Stimulated activated CD4-positive, alpha-beta T cell treated with anti-CD3 and anti-CD28 coated beads, Interleukin-15, amount 100 ng/mL, for 24 hours (primary cell): Measurements from ENCODE around the gene SPATS2L.

Experiments
- DNase-seq: peaks from one replicate; pipeline ENCODE4 v3.0.0-alpha.2; 2020

The SPATS2L gene

GRCh38 chr2:200306196-200306930 lies at the start of gene SPATS2L:
SPATS2L (plus strand) TSS chr2:200306693; CDS start chr2:200389245, 82,552 bp downstream.
- peak; percentile 80 for DNase-seq

GRCh38 chr2:200257570-200257969 lies 48.9 kb upstream of the SPATS2L start:
- DNase-seq: no peak

DNA sequence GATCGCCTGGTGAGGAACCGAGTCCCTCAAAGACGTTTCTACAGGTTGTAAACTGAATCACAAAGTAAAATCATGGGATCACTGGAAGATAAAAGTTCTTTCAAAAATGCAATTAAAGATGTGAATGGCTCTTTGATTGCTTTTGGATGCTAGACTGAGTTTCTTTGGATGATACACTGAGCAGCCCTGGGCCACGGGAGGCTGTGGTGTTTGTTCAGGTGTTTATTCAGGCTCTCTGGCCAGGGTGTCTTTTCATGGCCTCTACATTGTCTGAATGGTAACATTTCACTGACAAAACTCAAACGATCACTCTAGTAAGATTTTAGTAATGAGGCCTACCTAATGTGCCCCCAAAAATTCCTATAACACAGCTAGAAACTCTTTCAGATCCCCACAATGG lies 48.4 kb upstream of the SPATS2L start:
- no peak for DNase-seq

DNA sequence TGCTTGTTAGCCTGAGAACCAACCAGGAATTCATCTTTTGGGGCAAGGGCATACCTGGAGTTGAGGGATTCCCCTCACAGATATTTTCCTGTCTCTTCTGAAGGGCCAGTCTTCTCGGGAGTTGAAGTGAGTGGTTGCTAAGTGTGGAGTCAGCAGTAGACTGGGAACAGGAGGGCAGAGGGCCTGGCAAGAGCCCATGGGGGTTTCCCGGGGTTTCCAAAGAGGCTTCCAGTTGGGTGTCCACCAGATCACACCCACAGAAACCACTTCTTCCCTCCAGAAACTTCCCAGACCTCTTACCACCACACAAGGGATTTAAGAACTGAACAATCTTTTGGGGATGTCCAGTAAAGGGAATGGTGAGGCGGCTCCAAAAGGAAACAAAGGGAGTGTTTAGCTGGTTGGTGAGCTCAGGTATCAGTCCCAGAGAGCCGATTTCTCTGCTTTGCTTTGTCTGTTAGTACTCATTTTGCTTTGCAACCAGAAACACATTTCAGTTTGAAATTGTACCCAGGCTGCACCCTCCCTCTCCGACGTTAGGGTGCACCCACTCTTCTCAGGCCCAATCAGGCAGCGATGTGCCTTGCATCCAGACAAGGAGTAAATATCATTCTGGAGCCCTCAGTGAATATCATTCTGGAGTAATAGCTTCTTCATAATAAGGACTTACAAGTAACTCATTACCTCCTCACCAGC lies 47.5 kb upstream of the SPATS2L start:
- no peak for DNase-seq

DNA sequence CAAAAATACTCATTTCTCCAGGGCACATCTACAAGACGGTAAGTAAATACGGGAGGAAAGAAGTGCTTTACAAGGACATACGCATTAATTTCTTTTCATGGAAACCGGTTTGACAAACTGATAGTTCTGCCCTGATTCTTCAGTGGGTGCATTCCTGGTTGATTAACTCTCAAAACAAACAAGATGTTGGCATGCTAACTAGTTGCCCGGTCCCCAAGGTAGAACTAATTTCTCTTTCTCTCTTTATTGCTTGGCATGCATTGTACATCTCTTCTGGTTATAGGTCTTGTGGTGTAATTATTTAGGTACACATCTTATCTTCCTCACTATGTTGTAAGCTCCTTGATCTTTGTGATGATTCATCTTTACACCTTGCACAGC lies 46.9 kb upstream of the SPATS2L start:
- DNase-seq: no peak

DNA sequence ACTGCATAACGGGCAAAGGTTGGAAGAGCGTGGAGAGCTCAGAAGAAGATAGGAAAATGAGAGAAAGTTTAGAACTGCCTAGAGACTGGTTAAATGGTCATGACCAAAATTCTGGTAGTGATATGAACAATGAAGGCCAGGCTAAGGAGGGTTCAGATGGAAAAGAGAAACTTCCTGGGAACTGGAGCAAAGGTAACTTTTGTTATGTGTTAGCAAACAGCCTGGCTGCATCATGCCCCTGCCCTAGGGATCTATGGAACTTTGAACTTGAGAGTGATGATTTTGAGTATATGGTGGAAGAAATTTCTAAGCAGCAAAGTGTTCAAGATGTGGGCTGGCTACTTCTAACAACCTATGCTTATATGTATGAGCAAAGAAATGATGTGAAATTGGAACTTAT lies 44.4 kb upstream of the SPATS2L start:
- no peak for DNase-seq

DNA sequence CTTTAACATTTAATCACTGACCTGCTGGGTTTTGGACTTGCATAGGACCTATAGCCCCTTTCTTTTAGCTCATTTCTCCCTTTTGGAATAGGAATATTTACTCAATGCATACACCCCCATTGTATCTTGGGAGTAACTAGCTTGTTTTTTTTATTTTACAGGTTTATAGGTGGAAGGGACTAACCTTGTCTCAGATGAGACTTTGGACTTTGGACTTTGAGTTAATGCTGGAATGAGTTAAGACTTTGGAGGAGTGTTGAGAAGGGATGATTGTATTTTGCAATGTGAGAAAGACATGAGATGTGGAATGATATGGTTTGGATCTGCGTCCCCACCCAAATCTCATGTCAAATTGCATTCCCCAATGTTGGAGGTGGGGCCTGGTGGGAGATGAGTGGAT lies 43.2 kb upstream of the SPATS2L start:
- DNase-seq: no peak

GRCh38 chr2:200264631-200265030 lies 41.9 kb upstream of the SPATS2L start:
- no peak for DNase-seq

DNA sequence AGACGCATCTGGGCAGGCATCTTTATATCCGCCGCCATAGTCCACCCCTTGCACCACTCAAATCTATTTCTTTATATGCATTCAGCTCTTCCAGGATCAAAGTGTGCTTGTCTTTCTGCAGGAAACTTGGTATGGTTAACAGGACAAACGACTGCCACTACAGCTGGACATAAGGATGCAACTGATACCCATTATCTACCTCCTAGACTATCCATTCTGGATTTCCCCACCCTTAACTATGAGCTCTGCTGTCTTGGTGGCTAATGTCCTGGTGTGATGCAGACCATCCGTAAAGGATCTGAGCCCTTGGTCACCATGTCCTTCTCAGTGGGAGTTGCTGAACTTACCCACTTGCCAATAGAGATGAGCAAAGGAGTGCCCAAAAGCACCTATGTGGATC lies 40.1 kb upstream of the SPATS2L start:
- DNase-seq: no peak

- DNase-seq: no peak
Measured at GRCh38 chr2:200267350-200267749, 39.1 kb upstream of the SPATS2L start.

- no peak for DNase-seq
Measured at GRCh38 chr2:200270732-200271131, 35.8 kb upstream of the SPATS2L start.

DNA sequence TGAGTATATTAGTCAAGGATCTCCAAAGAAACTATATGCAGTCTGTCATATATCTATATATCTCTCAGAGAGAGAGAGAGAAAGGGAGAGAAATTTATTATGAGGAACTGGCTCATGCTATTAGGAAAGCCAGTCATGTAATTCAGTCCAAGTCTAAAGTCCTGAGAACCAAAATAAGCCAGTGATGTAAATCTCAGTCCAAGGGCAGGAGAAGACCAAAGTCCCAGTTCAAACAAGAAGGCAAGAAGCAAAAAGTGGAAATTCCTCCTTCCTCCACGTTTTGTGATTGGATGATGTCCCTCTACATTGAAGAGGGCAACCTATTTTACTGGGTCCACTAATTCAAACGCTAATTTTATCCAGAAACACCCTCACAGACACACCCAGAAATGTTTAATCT lies 34.2 kb upstream of the SPATS2L start:
- no peak for DNase-seq

DNA sequence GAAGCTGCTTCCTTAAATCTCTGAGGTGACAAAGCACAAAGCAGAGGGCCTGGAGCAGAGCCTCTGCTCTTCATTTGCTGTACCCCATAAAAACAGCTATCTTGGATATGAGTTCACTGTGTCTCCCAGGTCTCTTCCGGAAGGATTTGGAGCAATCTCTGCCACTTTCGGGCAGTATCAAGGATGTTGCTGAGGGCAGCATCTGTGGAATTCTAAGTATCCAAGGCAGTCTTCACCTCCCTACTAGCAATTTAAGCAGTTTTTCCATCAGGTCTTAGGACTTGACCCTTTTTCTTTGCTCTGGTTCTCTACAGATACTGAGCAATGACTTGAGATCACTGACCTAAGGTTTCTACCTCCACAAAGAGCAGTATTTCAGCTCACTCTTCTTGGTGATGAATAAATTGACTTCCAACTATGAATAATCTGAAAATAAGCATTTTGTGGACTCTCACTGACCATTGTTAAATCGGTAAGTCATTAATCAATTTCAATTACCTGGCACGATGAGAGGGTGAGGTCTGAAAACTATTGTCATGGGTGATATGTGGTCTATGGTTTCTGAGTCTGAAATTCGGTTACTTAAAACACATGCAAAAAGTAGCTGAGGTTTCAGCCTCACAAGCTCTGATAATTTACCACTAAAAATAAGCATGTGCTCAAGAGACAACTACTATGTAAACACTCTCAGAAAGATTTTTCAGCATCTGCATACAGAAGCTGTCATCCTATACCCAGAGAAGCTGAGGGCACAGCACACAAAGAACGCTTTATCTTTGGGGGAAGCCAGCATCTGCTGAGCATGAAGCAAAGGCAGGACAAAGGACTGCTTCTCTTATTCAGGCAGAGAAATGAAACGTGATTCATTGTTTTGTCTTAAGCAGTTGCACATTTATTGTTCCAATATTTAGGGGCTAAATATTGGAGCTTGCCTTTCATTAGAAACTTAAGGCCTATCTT lies 32.1 kb upstream of the SPATS2L start:
- no peak for DNase-seq

DNA sequence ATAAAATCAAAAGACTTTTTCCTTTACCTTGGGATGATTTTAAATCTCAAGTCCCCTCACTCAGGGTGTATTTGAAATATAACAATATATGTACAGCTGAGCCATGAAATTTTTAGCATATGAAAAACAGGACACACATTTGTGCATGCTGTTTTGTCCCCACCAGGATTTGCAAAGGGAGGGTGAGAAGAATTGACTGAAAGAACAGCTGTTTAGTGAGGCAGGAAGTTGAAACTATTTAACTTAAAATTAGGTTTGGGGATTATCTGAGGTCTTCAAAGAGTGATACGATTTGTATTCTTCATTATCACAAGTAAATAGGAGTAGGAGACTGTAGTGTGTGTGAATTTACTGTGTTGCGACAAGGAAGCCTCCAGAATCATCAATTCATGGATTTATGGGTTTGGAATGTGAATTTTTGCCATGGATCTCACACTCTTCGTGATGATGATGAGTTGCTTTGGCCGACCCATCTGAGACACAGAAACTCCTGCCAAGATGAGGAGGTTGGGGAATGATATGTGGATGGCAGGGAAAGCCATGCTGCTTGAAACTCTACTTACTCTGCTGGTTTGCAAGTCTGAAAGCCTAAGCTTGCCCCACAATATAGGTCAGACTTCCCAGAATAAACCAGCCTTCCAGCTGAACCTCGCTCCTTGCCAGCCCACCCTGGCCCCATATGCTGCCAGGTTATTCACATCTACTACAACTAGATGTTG lies 31.0 kb upstream of the SPATS2L start:
- DNase-seq: no peak

DNA sequence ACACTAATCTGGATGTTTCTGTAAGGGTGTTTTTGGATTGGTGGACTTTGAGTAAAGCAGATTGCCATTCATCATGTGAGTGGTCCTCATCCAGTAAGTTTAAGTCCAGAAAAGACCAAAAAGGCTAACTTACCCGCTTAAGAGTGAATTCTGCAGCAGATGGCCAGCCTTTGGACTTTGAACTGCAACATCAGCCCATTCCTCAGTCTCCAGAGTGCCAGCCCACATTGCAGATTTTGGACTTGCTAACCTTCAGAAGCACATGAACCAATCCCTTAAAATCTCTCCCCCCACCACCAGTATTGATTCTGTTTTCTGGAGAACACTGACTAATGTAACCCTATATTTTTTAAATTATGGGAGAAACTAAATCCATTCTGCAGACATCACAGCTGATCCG lies 30.0 kb upstream of the SPATS2L start:
- no peak for DNase-seq

DNA sequence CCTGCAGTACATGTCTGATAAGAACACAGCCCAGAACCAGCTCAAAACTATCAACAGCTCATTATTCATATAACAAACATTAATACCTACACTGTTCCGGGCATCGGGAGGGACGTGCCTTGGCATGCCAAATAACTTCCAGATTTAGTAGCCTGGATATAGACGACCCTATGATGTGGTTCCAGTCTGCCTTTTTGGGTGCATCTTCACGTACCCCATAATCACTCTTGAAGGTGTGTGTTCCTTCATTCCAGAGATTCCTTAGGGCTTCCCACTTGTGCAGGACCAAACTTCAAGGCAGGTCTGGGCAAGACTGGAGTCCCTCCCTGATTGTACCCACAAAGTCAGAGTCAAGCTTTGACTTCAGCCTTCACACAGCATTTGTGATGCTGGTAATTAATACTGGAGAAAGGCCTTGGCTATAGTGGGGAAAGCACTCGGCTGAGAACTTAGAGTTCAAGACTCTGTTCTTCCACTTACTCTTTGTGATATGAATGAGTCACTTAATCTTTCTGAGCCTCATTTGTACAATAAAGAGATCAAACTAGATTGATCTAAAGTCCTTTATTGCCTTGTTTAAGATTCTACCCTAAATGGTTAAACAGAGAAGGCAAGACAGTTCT lies 27.7 kb upstream of the SPATS2L start:
- no peak for DNase-seq

GRCh38 chr2:200279857-200280256 lies 26.6 kb upstream of the SPATS2L start:
- no peak for DNase-seq

DNA sequence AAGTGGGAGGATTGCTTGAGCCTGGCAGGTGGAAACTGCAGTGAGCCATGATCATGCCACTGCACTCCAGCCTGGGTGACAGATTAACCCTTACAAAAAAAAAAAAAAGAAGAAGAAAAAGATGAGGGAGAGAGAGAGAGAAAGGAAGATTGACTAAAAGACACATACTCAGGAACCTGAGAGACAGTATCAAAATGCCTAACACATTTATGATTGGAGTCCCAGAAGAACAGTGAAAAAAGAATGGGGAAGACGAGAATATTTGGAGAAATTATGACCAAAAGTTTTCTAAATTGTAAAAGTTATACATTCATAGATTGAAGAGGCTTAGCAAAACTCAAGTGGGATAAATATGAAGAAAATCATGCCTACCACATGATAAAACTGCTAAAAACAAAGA lies 19.9 kb upstream of the SPATS2L start:
- DNase-seq: no peak

DNA sequence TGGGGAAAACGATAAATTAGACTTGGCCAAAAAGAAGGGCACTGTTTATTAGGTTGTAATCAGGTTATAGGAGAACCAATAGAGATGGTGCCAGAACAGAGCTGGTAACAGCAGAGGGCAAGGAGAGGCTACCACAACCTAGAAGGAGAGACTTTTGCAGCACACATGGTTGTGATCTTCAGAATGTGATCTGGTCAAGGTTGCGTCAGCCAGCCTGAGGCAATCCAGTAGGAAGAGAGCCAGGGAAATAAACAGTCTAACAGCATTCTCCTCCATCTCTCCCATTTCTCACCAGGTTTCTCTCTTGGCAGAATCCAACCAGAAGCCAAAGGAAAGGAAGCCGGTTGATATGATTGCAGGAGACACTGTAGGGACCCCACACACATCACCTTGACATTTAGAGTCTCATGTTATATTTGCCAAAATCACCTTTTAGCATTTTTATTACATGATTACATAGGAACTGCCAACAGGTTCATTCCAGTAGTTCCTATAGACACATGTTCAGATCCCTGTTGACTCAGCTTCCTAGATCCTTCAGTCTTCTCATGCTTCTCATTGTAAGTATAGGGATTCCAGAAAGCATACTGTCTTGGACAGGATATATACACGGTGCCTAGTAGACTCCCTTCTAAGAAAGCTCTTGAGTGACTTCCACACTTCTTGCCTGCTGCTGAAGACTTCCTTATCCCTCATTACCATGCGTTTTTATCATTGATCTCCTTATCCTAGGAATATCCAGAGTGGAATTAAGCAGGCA lies 17.6 kb upstream of the SPATS2L start:
- DNase-seq: no peak

DNA sequence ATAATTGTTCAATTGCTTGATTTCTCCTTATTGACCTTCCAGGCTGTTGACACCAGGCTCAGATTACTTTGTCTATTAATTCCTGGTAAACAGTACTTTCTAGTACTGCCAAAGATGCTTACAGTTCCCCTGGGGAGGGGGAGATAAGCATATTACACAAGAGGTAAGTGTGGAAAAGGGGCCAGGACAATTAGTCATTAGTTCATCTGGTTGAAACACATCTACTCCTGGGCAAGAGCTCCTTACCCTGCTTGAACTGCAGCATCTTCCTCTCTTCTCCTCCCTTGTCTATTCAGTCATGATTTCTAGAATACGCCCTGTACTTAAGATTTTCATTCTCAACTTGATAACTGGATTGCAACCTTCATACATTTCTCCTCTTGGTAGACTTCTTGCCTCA lies 10.4 kb upstream of the SPATS2L start:
- DNase-seq: no peak

DNA sequence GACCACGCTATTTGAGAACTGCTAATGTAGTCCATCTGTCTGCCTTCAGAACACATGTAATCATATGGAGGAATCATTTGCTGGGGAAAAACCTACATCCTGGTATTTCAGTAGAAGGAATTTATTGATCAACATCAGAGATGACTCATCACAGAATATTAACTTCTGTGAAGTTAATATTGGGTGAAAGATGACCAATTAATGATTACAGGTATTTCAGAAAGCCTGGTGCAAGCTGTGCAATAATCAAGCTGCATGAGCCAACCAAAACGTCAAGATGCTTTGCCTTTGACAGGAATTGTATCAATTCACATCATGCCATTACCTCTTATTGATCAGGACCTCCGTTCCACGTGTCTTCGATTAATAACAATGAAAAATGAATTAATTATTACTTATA lies 9.4 kb upstream of the SPATS2L start:
- no peak for DNase-seq

DNA sequence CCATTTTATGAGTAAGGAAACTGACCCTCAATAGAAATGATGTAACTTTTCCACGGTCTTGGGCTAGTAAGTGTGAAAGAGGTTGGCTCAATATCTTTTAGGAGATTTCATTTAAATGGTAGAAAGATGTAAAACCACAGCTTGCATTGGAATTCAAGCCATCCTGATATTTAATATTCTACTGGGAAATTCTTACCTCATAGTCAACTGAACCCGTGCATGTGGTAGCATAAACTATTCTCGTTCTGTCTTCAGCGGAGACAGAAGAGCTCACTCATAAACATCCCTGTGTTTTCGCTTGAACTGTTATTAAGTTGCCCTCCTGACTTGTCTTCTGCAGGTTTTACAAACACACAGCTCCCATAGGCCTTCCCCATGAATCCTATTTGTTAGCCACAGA lies 8.5 kb upstream of the SPATS2L start:
- no peak for DNase-seq
